GM23248 (cell line): ENCODE measurements around the gene ODAD2.

Source experiments
- EZH2 ChIP-seq: fragments of 200-600 bp; sonication (generic); IDR thresholded peaks from 2 replicates; pipeline ENCODE4 v1.6.1; 2018; ENCODE audit warnings: antibody characterized with exemption, mild to moderate bottlenecking; ENCODE audit not compliant: insufficient read depth, poor library complexity, severe bottlenecking
- EZH2phosphoT487 ChIP-seq: fragments of 200-600 bp; sonication (generic); IDR thresholded peaks from 2 replicates; pipeline ENCODE4 v1.6.1; 2018; ENCODE audit warnings: antibody characterized with exemption, moderate library complexity, mild to moderate bottlenecking, low read depth; ENCODE audit not compliant: insufficient read depth

DNA sequence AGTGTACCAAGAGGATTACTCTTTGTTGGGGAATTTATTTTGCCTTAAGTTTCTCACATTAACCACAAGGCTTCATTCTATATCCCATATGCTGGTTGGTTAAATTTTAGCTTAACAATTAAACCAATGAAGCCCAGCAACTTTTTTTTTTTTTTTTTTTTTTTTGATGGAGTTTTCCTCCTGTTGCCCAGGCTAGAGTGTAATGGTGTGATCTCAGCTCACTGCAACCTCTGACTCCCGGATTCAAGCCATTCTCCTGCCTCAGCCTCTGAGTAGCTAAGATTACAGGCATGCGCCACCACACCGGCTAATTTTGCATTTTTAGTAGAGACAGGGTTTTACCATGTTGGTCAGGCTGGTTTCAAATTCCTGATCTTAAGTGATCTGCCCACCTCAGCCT is 178.2 kb downstream of the ODAD2 start:
- TF ChIP-seq EZH2: no peak
- no peak for TF ChIP-seq EZH2phosphoT487
